ENCODE results near the gene HTD2.

Gene HTD2

GRCh38 chr3:58322793-58323192 lies 16.5 kb downstream of the HTD2 start:
- Mint-ChIP-seq H3K4me3 (no peak overlapping the region), H3K9me3 (no peaks in the 10 kb centered on the region), H3K4me1 (peaks cover 39% of the 10 kb centered on the region), H3K27me3 (ENCODE audit: low read depth, poor library complexity) (no peaks in the 10 kb centered on the region), H3K27ac (no peak overlapping the region), H3K36me3 (ENCODE audit: low read depth) (peaks cover 20% of the 10 kb centered on the region)
- no peak for TF ChIP-seq CTCF (IDR thresholded peaks at IDR 0.05)
- no peak for DNase-seq

DNA sequence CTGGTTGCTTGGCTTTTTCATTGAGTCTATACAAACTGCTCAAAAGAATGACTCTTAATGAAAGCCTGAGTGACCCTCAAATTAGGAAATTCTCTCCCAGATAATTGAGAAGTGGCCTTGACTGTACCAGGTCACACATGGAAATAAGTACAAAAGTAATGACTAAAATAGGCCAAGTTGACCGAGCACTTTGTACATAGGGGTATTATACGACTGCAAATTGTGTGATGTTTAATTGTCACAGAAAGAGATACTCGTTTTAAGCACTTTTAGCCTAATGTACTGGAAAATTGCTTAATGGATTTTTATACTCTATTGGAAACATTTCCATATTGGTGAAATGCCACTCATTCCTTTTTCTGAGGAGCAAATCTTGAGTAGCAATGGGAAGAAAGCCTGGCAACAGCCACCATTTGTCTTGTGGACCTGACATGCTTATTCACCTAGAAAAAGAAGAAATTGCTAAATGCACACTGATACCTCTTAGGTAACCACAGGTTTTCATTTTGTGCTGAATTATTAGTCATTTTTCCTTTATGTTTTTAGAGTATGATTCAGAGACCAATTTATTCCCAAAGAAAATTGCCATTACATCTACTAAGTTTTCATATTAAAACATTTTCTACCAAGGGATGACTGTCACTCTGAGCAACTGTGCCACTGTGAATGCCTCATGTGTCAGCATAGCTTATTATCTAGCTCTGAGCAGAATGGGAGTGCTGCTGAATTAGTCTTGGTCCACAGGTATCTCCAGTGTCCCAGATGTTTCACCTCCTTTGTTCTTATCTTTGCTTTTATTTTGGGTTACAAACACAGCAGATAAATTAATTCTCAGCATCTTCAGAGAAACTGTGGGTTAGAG lies 17.4 kb downstream of the HTD2 start:
- peak overlapping the region; percentile 57 for H3K27ac Mint-ChIP-seq
- no peak for DNase-seq
- H3K9me3 Mint-ChIP-seq = no peaks in the 10 kb centered on the region
- no peak overlapping the region for H3K4me3 Mint-ChIP-seq
- peaks cover 40% of the 10 kb centered on the region for H3K4me1 Mint-ChIP-seq
- no peaks in the 10 kb centered on the region for H3K27me3 Mint-ChIP-seq (ENCODE audit: low read depth, poor library complexity)
- no peak for TF ChIP-seq CTCF (IDR thresholded peaks at IDR 0.05)
- H3K36me3 Mint-ChIP-seq (ENCODE audit: low read depth) = peaks cover 12% of the 10 kb centered on the region

DNA sequence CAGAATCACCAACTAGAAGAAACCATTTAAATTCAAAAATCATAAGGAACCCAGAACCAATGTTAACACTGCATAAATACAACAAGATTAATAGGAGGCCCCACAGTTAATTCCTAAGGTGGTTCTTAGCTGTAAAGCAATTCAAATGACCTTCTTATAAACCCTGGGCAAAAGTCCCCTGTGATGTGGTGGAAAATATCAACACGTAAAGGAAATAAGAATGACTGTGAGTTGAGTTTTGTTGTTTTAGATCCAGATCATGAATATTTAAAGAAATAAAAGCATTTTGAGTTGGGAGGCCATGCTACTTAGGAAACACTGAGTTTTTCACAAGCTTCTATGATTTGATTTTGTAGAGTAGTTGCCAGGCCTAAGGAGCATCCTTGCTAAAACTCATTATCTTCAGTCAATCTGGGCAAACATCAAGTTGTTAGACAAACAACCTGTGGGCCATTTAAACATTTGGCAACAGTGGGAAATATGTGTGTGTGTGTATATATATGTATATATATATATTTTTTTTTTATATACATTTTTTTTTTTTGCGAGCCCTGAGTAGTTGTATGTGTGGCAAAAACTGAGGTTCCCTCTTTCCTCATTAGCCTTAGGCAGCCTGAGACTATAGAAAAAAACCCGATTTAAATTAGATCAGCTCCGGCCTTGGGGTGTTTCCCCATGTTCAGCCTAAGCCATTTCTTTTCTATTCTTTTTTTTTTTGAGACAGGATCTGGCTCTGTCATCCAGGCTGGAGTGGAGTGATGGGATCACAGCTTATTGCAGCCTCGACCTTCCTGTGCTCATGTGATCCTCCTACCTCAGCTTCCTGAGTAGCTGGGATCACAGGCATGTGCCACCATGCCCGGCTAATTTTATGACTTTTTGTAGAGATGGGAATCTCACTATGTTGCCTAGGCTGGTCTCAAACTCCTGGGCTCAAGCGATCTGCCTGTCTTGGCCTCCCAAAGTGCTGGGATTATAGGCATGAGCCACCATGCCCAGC lies 18.4 kb downstream of the HTD2 start:
- H3K27me3 Mint-ChIP-seq (ENCODE audit: low read depth, poor library complexity) = peaks cover 3% of the 10 kb centered on the region
- TF ChIP-seq CTCF (IDR thresholded peaks at IDR 0.05) = no peak
- H3K4me1 Mint-ChIP-seq = peaks cover 43% of the 10 kb centered on the region
- H3K9me3 Mint-ChIP-seq = no peaks in the 10 kb centered on the region
- H3K4me3 Mint-ChIP-seq = peak overlapping the region; percentile 30
- peaks cover 4% of the 10 kb centered on the region for H3K36me3 Mint-ChIP-seq (ENCODE audit: low read depth)
- peak overlapping the region; percentile 82 for H3K27ac Mint-ChIP-seq
- no peak for DNase-seq

DNA sequence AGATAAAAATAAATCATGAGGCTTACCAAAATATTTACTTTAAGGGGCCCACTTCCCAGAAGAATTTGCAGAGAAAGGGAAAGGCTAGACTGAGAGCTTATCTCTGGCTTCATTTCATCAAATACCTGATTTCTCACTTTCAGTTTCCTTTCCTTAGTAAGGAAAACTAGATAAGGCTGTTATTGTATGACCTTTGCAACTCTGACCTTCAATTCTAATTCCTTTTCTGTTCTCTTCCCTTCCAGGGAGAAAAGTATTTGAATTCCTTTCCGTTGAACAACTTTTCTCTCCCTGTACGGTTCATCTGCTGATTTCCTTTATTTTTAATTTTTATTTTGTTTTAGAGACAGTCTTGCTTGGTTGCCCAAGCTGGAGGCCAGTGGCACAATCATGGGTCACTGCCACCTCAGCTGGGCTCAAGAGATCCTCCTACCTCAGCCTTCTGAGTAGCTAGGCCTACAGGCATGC lies 19.2 kb downstream of the HTD2 start:
- no peak for DNase-seq
- Mint-ChIP-seq H3K4me1 (peaks cover 43% of the 10 kb centered on the region), H3K27me3 (ENCODE audit: low read depth, poor library complexity) (peaks cover 7% of the 10 kb centered on the region), H3K4me3 (peak overlapping the region; percentile 30), H3K27ac (peak overlapping the region; percentile 95), H3K9me3 (no peaks in the 10 kb centered on the region), H3K36me3 (ENCODE audit: low read depth) (no peaks in the 10 kb centered on the region)
- TF ChIP-seq CTCF (IDR thresholded peaks at IDR 0.05) = no peak

GRCh38 chr3:58326267-58326900 lies 20.1 kb downstream of the HTD2 start:
- no peaks in the 10 kb centered on the region for H3K36me3 Mint-ChIP-seq (ENCODE audit: low read depth)
- peaks cover 50% of the 10 kb centered on the region for H3K4me1 Mint-ChIP-seq
- no peak for TF ChIP-seq CTCF (IDR thresholded peaks at IDR 0.05)
- peak overlapping the region; percentile 11 for H3K27ac Mint-ChIP-seq
- no peak overlapping the region for H3K4me3 Mint-ChIP-seq
- no peak for DNase-seq
- H3K27me3 Mint-ChIP-seq (ENCODE audit: low read depth, poor library complexity) = peaks cover 10% of the 10 kb centered on the region
- H3K9me3 Mint-ChIP-seq = no peaks in the 10 kb centered on the region

Measured in nephron progenitor cell (in vitro differentiated cells).